ENCODE data around the gene DHRSX.

The DHRSX gene

GRCh38 chrX:2500803-2501558, at the start of gene DHRSX, which contains the start of gene ZBED1:
Gene DHRSX, minus strand, starts transcription at chrX:2500976. Its CDS starts 51 bp downstream, at chrX:2500925.
Gene ZBED1, minus strand, starts transcription at chrX:2500976. Its CDS starts 10,257 bp downstream, at chrX:2490719.
- peak within 1 kb of the TSS; percentile 76 for H3K27ac ChIP-seq
- no peak for TF ChIP-seq CTCF (conservative IDR thresholded peaks at IDR 0.05)

GRCh38 chrX:2549876-2550275, 49.1 kb upstream of the DHRSX start:
- no peak overlapping the region for H3K27ac ChIP-seq
- TF ChIP-seq CTCF (conservative IDR thresholded peaks at IDR 0.05) = no peak
- TF ChIP-seq ZFX (IDR thresholded peaks at IDR 0.05) = no peak

- H3K27ac ChIP-seq = no peak overlapping the region
- TF ChIP-seq CTCF (conservative IDR thresholded peaks at IDR 0.05) (no peak), ZFX (IDR thresholded peaks at IDR 0.05) (no peak)
These were observed 48.1 kb upstream of the DHRSX start for GRCh38 chrX:2548711-2549423.

GRCh38 chrX:2547736-2548135, 47.0 kb upstream of the DHRSX start:
- TF ChIP-seq CTCF (conservative IDR thresholded peaks at IDR 0.05) = no peak
- no peak for TF ChIP-seq ZFX (IDR thresholded peaks at IDR 0.05)
- H3K27ac ChIP-seq = no peak overlapping the region

GRCh38 chrX:2546496-2546895, 45.7 kb upstream of the DHRSX start:
- TF ChIP-seq CTCF (conservative IDR thresholded peaks at IDR 0.05) = no peak
- TF ChIP-seq ZFX (IDR thresholded peaks at IDR 0.05) = no peak
- H3K27ac ChIP-seq = no peak overlapping the region

GRCh38 chrX:2545144-2545543, 44.4 kb upstream of the DHRSX start:
- TF ChIP-seq ZFX (IDR thresholded peaks at IDR 0.05) (no peak), CTCF (conservative IDR thresholded peaks at IDR 0.05) (no peak)
- H3K27ac ChIP-seq = no peak overlapping the region

GRCh38 chrX:2542826-2543521, 42.2 kb upstream of the DHRSX start:
- H3K27ac ChIP-seq = no peak overlapping the region
- no peak for TF ChIP-seq ZFX (IDR thresholded peaks at IDR 0.05)
- no peak for TF ChIP-seq CTCF (conservative IDR thresholded peaks at IDR 0.05)

All from C4-2B (cell line).